OCI-M2 (cell line): ENCODE results near the gene PDE7B.

ENCODE experiments used
- DNase-seq: peaks from one replicate; lab custom pipeline; 2025; ENCODE audit not compliant: unreplicated experiment; lab: John Stamatoyannopoulos, UW

The PDE7B gene

DNA sequence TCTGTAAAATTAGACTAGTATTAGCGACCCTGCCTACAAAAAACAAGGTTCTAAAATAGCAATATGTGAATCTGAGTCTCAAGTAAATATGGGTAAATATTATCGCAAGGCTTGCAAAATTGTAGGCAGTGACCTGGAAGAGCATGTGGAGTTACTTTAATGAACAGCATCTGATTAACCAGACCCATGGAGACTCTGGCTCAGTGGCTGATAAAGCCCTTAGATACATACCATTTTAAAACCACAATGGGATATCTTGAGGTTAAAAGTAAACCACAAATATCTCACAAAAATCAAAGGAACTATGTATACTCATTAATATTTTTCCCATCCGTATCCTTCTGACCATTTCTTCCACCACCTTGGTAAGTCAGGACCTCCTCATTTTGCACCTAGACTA is 211.6 kb downstream of the PDE7B start:
- no peak for DNase-seq

GRCh38 chr6:136066005-136066404 is 214.5 kb downstream of the PDE7B start:
- no peak for DNase-seq

- no peak for DNase-seq
Observed at GRCh38 chr6:136067731-136068341, 216.3 kb downstream of the PDE7B start.

DNA sequence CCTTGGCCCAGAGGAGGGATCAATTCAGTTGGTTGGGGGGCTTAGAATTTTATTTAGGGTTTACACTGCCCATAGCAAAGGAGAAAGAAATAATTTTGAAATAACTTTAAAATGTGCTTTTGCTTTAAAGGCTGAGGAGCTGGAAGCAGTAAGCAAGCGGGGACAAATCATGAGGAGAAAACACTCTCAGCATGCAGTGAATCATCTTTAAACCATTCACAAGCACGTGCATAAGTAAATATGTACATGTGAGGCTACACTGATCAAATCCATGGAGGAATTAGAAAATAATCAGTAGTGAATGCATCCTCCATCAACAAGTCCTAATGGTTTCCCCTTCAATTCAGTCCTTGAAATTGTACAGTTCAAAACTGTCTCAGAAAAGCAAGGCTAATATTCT is 217.6 kb downstream of the PDE7B start:
- DNase-seq, result no peak

GRCh38 chr6:136070815-136071214 is 219.3 kb downstream of the PDE7B start:
- no peak for DNase-seq

DNA sequence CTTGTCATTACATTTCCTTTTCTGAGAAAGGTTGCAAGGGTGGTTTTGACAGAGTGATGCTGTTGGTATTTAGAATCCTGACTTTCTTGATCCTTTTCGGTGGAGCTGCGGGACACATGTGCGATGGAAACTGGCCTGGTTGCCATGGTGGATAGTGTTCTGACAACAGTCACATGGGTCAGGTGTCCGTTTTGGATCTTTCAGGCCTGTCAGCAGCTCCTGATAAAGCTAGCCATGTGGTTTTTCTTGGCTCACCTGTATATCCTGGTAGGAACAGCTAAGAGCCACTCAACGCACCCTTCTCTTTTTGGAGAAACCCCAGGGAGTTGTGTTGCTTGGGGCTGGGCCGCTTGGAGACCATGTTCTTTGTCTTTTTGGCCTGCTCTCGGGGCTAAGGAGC is 221.2 kb downstream of the PDE7B start:
- DNase-seq, result no peak

DNA sequence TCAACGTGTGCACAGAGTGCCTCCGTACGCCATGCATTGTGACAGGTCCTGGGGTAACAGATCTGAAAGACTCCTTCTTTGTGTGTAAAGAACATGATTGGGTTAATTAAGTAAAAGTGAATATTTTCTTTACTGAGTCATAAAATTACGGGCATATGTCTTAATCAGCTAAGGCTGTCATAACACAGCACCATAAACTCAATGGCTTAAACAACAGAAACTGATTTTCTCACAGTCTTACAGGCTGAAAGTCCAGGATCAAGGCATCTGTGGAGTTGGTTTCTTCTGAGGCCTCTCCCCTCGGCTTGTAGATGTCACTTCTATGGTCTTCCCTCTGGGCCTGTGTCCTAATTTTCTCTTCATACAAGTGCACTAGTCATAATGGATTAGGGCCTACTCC is 221.7 kb downstream of the PDE7B start:
- no peak for DNase-seq

DNA sequence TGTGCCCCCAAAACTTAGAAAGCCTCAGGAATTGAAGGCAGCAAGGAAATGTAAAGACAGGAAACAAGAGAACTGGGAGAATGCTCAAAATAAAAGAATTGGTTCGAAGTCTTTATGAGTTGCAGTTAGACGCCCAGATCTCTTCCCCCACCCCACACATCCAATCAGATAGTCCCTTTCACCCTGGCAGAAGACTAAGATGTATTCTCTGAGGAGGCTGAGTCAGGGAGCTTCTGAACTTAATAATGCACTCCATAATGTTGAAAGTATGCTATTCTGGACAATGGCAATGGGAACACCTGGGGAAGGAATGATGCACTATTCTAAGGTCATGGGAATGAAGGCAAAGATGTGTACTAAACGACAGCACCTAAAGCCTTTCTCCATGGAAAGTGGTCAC is 225.0 kb downstream of the PDE7B start:
- DNase-seq, result no peak

DNA sequence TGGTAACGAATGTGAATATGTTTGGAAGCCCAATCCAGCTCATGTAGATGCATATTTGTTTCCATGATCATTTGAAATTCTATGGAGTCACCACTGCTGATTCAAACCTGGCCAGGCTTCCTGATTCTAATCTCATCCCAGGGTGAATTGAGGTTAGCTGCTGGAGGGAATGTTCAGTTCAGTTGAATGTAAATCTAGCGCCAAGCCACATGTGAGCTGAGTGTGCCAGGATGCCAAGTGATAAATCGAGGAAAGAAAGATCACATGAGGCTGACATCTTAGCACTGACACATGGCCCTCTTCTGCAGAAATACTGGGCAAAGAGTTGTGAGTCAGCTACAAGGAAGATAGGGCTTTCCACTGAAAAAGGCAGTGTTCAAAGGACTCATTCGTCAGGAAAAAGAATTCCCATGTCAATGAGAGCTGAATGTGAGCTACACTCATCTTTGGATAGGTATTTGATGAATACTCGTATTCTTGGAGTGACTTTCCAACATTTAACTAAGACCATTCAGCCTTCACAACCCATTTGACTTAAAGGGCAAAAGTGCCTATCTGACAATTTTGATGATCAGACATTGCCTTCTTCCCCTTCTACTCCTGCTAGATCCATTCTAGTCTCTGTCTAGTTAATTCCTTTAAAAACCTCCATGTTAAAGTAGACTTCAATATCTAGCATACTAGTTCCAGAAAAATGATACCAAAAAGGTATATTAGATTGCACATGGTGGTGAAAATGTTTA is 226.5 kb downstream of the PDE7B start:
- no peak for DNase-seq

GRCh38 chr6:136079701-136080565 is 228.4 kb downstream of the PDE7B start:
- no peak for DNase-seq

DNA sequence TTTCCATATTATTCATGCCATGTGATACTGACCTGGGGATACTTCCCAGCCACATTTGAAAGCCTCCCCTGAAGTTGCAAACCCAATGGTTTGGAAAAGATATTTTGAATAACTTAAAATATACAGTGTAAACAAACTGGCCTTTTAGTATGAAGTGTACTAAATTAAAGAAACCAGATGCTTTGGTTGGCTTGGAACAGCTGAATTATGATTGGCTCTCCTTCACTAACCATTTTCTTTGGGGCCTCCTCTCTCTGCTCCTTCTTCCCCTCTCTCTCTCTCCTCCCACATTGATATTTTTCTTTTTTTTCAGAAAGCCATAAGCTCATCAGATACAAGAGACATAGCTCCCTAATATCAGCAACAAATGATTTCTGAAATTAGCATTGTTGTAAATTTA is 232.0 kb downstream of the PDE7B start:
- no peak for DNase-seq

GRCh38 chr6:136084403-136084802 is 232.9 kb downstream of the PDE7B start:
- no peak for DNase-seq

DNA sequence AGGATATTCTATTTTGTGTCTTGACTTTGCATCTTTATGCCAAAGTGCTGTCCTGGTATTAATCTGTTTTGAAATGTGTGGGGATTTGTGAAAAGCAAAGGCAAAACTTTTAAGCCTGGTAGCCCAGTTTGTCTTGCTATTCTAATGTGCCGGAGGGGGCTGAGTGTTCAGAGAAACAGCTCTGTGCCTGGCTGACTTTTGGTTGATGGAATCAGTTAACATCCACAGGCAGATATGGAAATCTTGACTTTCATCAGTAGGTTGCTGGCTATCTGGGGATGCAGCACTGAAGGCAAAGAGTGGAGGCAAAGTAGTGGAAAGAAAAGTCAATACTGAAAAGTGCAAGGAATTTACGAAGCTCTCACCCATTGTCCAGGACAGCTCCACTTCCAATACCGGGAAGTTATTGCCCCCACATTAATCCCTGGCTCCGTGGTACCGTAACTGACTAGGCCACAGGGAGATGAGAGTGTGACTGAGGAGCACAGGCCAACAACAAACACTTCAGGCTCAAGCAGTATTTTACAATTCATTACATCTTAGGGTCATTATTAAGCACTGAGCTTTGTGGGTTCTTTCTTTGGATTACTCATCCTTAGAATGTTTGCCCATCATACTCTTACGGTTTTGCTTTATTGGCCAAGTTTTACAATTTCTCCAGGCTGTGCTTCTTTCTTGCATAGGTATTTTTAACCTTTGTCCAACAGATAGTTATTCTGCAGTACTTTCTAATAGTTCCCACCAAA is 234.0 kb downstream of the PDE7B start:
- no peak for DNase-seq

- DNase-seq, result no peak
Observed at GRCh38 chr6:136086686-136087085, 235.2 kb downstream of the PDE7B start.

- no peak for DNase-seq
Observed at GRCh38 chr6:136087986-136088385, 236.5 kb downstream of the PDE7B start.

- no peak for DNase-seq
Observed at GRCh38 chr6:136088693-136089092, 237.2 kb downstream of the PDE7B start.

- no peak for DNase-seq
Observed at GRCh38 chr6:136089876-136090275, 238.4 kb downstream of the PDE7B start.

GRCh38 chr6:136090929-136091328 is 239.4 kb downstream of the PDE7B start:
- DNase-seq, result no peak

DNA sequence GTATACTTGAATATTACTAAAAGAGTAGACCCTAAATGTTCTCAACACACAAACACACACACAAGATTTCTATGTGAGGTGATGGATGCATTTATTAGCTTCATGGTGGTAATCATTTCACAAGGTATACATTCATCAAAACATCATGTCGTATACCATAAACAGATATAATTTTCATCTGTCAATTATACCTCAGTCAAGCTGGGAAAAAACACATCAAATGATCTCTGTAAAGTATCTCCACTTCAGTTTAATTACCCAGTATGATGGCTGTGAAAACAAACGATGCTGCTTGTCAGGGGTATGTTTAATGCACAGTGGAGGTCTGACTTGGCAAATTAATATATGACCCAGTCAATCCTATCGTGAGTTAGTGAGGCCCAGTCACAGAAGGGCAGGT is 241.4 kb downstream of the PDE7B start:
- no peak for DNase-seq

- no peak for DNase-seq
Observed at GRCh38 chr6:136093835-136094234, 242.3 kb downstream of the PDE7B start.

DNA sequence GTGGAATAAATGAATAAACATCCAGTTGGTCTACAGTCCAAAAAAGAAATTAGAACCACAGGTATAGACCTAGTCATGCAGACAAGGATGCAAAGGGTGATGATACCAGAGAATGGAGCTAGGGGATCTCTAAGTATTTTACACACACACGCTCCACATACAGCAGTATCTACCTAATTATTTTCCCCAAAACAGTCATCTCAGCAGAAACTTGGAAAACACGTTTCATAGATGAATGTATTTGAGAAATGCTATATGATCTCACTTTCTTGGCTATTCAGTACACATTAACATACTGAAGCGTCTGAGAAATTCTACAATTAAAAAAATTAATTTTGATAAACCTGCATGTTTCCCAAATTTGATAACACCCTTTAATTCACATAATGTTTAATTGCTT is 243.3 kb downstream of the PDE7B start:
- DNase-seq, result no peak
